ENCODE data around the gene SAMD14. TPM values are rescaled to one million over a fixed set of nuclear protein-coding genes. Genes with fewer than 3 reads are reported as not detected.

The SAMD14 gene
- total RNA-seq, 1 donor from 2014 or later, result 8.7 TPM

- no peaks in the 10 kb centered on the region for H4K20me1 ChIP-seq (ENCODE audit: low read depth)
- no peaks in the 10 kb centered on the region for H3K27me3 Mint-ChIP-seq (ENCODE audit: insufficient read depth, low read depth)
- DNase-seq (ENCODE audit: low spot score), result no peak
- no peak overlapping the region for H3K27ac ChIP-seq
- peaks cover 17% of the 10 kb centered on the region for H3F3A ChIP-seq (ENCODE audit: low read depth)
- H3K4me2 ChIP-seq, result no peak overlapping the region
- no peak overlapping the region for H3K9ac ChIP-seq
- no peak for TF ChIP-seq EZH2 (IDR thresholded peaks at IDR 0.05)
- no peak for TF ChIP-seq EZH2phosphoT487 (IDR thresholded peaks at IDR 0.05)
- TF ChIP-seq, protein P1, sequence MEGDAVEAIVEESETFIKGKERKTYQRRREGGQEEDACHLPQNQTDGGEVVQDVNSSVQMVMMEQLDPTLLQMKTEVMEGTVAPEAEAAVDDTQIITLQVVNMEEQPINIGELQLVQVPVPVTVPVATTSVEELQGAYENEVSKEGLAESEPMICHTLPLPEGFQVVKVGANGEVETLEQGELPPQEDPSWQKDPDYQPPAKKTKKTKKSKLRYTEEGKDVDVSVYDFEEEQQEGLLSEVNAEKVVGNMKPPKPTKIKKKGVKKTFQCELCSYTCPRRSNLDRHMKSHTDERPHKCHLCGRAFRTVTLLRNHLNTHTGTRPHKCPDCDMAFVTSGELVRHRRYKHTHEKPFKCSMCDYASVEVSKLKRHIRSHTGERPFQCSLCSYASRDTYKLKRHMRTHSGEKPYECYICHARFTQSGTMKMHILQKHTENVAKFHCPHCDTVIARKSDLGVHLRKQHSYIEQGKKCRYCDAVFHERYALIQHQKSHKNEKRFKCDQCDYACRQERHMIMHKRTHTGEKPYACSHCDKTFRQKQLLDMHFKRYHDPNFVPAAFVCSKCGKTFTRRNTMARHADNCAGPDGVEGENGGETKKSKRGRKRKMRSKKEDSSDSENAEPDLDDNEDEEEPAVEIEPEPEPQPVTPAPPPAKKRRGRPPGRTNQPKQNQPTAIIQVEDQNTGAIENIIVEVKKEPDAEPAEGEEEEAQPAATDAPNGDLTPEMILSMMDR (IDR thresholded peaks at IDR 0.05), result no peak
- peaks cover 5% of the 10 kb centered on the region for H3K27me3 ChIP-seq
- no peaks in the 10 kb centered on the region for H3K79me2 ChIP-seq (ENCODE audit: low read depth)
- H3K9me3 Mint-ChIP-seq, result no peaks in the 10 kb centered on the region
- H2AFZ ChIP-seq (replicated peaks), result peak overlapping the region; percentile 7
- no peaks in the 10 kb centered on the region for H3K36me3 Mint-ChIP-seq
- no peaks in the 10 kb centered on the region for H3K36me3 ChIP-seq
- H3K4me1 ChIP-seq, result peaks cover 20% of the 10 kb centered on the region
- no peak overlapping the region for H3K27ac Mint-ChIP-seq
- H3K4me3 ChIP-seq, result no peak overlapping the region
- no peaks in the 10 kb centered on the region for H3K9me3 ChIP-seq (ENCODE audit: low read depth)
- no peak overlapping the region for H3K4me3 Mint-ChIP-seq
- peaks cover 25% of the 10 kb centered on the region for H3K4me1 Mint-ChIP-seq
Measured at GRCh38 chr17:50157891-50158290, 27.9 kb upstream of the SAMD14 start.

DNA sequence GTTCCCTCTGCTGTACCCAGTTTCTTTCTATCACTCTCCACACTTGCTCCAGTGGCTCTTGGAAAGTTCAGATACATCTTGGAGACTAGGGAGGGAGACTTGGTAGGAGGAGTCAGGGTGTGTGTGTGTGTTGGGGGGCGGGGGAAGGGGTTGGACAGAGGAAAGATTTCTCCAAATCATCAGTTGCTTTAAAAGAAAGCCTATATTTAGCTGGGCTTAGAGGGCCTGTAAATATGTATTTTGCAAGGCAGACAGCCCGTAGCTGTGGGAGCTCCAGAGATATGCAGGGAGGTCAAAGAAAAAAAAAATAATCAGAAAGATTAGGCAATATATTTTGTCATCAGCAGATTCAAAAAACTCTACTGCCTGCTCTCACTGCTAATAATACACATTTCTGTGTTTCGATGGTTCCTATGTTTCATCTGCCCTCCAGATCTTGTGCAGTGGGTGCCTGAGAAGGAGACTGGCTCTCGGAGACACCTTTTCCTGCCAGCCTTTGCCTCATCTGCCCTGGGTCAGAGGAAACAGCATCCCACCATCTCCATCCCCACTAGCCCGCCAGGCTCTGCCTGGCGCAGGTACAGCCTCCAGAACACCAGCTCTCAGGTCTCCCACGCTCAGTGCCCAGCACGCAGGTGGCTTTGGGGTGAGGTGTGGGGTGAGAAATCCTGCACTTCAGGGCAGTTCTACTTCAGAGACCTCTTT, 25.3 kb upstream of the SAMD14 start:
- no peak overlapping the region for H3K4me3 ChIP-seq
- no peaks in the 10 kb centered on the region for H3K36me3 ChIP-seq
- H3K4me2 ChIP-seq, result no peak overlapping the region
- H3K4me1 Mint-ChIP-seq, result peaks cover 23% of the 10 kb centered on the region
- peaks cover 11% of the 10 kb centered on the region for H3K4me1 ChIP-seq
- no peaks in the 10 kb centered on the region for H3K36me3 Mint-ChIP-seq
- no peak overlapping the region for H3K9ac ChIP-seq
- no peaks in the 10 kb centered on the region for H3K27me3 Mint-ChIP-seq (ENCODE audit: insufficient read depth, low read depth)
- no peaks in the 10 kb centered on the region for H3K9me3 ChIP-seq (ENCODE audit: low read depth)
- H4K20me1 ChIP-seq (ENCODE audit: low read depth), result peaks cover 2% of the 10 kb centered on the region
- DNase-seq (ENCODE audit: low spot score), result no peak
- H3K9me3 Mint-ChIP-seq, result no peaks in the 10 kb centered on the region
- H3K27ac ChIP-seq, result no peak overlapping the region
- peaks cover 5% of the 10 kb centered on the region for H3K79me2 ChIP-seq (ENCODE audit: low read depth)
- peaks cover 18% of the 10 kb centered on the region for H3F3A ChIP-seq (ENCODE audit: low read depth)
- H3K27me3 ChIP-seq, result peaks cover 1% of the 10 kb centered on the region
- TF ChIP-seq, protein P1 (IDR thresholded peaks at IDR 0.05), result no peak
- TF ChIP-seq EZH2 (IDR thresholded peaks at IDR 0.05) (no peak), EZH2phosphoT487 (IDR thresholded peaks at IDR 0.05) (no peak)
- no peak overlapping the region for H2AFZ ChIP-seq (replicated peaks)
- H3K27ac Mint-ChIP-seq, result peak overlapping the region; percentile 67
- H3K4me3 Mint-ChIP-seq, result no peak overlapping the region

DNA sequence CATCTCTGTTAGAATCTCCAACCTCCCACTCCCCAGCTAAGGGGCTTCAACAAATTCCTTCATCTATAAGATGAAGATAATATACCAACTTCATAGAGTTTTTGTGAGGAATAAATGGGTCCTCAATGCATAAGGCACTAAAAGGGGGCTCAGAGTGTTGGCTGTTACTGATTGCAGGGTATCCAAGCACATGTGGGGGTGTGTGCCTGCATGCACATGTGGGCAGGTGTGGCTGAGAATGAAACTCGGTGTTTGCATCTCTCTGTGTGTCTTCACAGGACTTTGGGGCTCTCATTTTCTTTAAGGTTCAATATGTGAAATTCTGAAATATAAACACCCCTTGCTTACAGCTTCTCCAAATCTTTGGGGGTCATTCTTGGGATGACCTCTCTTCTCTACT, 24.6 kb upstream of the SAMD14 start:
- no peak overlapping the region for H3K4me3 ChIP-seq
- H3K9me3 Mint-ChIP-seq, result no peaks in the 10 kb centered on the region
- no peak overlapping the region for H2AFZ ChIP-seq (replicated peaks)
- H3K27ac Mint-ChIP-seq, result peak overlapping the region; percentile 67
- H3K79me2 ChIP-seq (ENCODE audit: low read depth), result peaks cover 12% of the 10 kb centered on the region
- no peak overlapping the region for H3K4me3 Mint-ChIP-seq
- peaks cover 23% of the 10 kb centered on the region for H3K4me1 Mint-ChIP-seq
- H3K4me2 ChIP-seq, result no peak overlapping the region
- no peak overlapping the region for H3K9ac ChIP-seq
- TF ChIP-seq EZH2 (IDR thresholded peaks at IDR 0.05) (no peak), EZH2phosphoT487 (IDR thresholded peaks at IDR 0.05) (no peak)
- TF ChIP-seq, protein P1 (IDR thresholded peaks at IDR 0.05), result no peak
- no peaks in the 10 kb centered on the region for H3K27me3 Mint-ChIP-seq (ENCODE audit: insufficient read depth, low read depth)
- H3K36me3 Mint-ChIP-seq, result no peaks in the 10 kb centered on the region
- peaks cover 17% of the 10 kb centered on the region for H3F3A ChIP-seq (ENCODE audit: low read depth)
- no peak for DNase-seq (ENCODE audit: low spot score)
- H3K36me3 ChIP-seq, result no peaks in the 10 kb centered on the region
- H4K20me1 ChIP-seq (ENCODE audit: low read depth), result peaks cover 9% of the 10 kb centered on the region
- peaks cover 8% of the 10 kb centered on the region for H3K27me3 ChIP-seq
- peaks cover 9% of the 10 kb centered on the region for H3K4me1 ChIP-seq
- H3K9me3 ChIP-seq (ENCODE audit: low read depth), result no peaks in the 10 kb centered on the region
- H3K27ac ChIP-seq, result no peak overlapping the region
